ENCODE results near the gene ETV1.
A peak's percentile ranks its signal among the peaks of the same experiment; 100 is the strongest.
"Not testable (repeated sequence)": the region's sequence is repeated elsewhere in the genome, so short reads cannot be mapped to it uniquely, and the experiment has no call there.

The ETV1 gene

DNA sequence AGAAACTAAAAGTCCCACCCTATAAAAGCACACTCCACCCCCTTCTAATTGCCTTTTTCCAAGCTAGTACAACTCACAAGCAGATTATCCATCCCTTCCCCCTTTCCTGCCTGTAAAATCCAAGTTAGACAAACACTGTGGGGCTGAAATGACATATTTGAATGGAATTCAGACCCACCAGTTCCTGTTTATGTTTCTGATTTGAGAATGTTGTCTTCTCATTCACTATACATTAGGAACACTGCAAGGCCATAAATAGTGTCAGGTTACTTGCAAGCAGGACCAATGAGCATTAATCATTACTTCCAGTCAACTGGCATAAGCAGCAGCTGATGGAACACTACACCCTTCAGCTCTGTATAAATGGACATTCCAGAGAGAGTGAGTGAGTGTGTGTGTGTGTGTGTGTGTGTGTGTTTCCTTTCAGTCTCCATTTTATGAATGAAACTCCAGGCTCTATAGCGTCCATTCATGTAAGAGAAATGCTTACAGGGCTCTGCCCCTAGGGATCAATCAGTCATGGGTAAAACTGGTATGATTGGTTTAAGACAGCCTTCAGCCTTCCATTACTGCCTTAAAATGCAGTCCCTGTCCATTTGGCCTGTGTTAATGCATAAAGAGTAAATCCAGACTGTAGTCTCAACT, 69.3 kb downstream of the ETV1 start:
- peak; percentile 93 for DNase-seq

GRCh38 chr7:13918333-13918732, 71.1 kb downstream of the ETV1 start:
- DNase-seq = not testable (repeated sequence)

DNA sequence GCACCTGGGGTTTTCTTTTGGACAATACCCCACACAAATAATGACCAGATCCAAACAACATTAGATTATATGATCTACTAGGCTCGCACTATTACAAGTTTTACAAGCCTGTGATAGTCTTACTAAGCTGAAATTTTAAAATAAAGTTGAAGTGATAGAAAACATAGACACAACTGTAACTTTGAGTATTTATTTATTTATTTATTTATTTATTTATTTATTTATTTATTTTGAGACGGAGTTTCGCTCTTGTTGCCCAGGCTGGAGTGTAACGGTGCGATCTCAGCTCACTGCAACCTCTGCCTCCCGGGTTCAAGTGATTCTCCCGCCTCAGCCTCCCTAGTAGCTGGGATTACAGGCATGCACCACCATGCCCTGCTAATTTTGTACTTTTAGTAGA, 72.4 kb downstream of the ETV1 start:
- DNase-seq = not testable (repeated sequence)

- DNase-seq = no peak
Measured at GRCh38 chr7:13915891-13916290, 73.6 kb downstream of the ETV1 start.

DNA sequence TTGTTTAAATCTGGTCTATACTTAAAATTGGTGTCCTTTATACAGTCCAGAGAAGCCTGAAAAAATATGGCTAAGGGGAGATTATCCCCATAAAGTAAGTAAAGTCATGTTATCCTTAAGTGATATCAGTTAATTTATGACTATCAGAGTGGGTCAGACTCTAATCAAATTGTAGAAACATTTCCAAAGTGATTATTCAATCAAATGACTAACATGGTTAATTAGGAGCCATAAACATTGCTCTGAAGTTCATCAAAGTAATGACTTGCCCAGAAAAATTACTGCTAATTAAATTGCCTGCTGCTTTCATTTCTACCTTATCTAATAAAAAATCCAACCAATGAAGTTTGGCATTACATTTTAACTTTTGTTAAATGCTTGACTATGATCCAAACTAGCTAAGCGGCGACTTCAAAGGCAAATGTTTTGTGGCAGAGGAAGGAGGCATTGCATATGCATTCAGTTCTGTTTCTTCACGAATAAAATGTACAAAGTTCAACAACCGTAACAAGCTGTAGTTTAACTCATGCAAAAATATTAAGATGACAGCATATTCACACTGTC, 76.7 kb downstream of the ETV1 start:
- DNase-seq = no peak

GRCh38 chr7:13911909-13912308, 77.6 kb downstream of the ETV1 start:
- no peak for DNase-seq

DNA sequence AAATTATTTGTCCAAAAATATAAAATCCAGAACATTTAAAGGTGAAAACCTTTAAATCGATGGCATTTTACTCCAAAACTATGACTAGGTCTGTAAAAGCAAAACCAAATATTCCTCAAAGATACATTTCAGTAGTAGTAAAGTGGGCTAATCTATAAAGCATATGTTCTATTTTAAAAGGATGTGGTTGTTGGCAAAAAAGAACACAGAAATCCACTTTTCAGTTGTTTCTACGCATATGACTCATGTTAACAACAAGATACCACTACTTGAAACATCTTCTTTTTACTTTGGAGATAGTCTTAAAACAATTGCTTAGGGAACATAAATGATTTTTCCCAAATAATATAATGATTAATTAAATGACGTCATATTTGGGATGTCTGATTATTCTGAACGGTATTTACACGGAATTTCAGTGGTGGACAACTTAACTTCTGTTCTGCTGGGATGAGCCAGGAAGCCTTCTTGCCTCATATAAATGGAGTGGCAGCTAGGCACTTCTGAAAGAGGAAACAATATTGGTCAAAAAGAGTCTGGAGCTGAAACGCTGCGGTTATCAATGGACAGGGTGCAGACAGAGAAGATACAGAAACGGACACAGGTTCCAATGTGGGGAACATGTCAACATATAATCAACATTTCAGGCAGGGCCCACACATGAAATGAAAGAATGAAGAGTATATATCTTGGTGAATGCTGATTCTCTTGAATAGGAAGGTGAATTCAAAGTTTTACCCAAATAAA, 78.5 kb downstream of the ETV1 start:
- no peak for DNase-seq

DNA sequence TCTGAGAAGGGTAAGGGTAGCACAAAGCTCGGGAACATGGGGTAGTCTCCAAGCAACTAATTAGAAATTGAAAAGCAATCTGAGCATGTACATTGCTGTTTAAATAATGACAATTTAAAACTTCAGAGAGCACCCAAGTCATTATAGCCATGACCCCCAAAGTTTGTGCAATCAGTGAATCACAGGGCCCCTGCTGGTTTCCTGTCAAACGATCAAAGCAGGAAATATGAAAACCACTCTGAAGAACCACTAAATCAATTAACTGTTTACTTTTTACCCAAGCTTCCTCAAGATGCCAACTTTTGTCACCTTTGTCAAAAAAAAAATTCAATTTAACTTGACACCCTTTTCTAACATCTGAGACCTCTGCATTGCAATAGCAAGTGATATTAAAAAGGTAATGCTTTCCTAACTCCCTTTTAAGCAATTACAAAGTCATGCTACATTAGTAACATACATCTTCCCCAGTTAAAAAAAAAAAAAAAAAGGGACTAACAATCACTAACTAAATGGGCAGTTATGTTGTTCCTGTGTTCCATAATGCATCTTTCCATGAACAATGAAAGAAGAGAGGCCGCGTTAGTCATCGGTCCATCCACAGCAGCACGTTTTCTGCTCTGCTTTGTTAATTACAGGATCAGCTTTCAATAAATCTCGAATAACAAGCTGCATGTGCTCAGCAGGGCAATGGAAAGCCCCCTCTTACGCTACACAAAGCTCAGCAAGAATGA, 80.6 kb downstream of the ETV1 start:
- DNase-seq = no peak

- DNase-seq = no peak
Measured at GRCh38 chr7:13907831-13908230, 81.6 kb downstream of the ETV1 start.

DNA sequence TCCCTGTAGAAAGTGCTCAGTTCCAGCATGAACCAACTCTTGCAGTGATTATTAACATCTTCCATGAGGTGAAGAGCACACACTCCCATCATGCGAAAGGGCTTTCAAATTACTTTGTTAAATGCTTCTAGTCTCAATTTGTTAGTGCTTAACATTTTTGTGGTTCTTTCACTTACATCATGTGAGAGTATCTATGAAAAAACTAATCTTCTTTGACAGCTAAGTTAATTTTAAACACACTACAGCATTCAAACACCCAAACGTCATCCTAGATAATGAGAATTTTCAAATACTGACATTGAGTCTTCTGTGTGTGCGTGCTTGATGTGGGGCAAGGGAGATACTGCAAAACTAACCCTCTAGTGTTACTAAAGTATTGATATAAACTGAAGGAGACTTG, 84.8 kb downstream of the ETV1 start:
- peak; percentile 7 for DNase-seq

GRCh38 chr7:13904007-13904406, 85.5 kb downstream of the ETV1 start:
- peak; percentile 57 for DNase-seq

DNA sequence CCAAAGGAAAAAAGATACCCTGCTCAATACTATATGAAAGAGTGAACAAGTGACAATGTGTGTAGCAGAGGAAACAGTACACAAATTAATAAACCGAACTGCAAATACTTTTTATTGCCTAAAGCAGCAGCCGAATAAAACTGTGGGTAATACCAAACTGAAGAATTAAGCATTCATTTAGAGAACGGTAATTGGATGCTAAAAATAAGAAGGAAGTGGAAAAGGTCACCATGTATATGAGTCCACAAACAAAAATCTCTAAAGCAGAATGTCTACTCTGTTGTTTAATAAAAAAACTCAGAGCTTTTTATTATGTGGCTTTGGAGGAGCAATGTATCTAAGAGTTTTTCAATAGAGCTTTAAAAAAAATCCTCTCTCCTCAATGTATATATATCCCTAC, 87.9 kb downstream of the ETV1 start:
- no peak for DNase-seq

GRCh38 chr7:13898957-13899670, 90.4 kb downstream of the ETV1 start:
- DNase-seq = no peak

GRCh38 chr7:13897819-13898218, 91.6 kb downstream of the ETV1 start:
- no peak for DNase-seq

DNA sequence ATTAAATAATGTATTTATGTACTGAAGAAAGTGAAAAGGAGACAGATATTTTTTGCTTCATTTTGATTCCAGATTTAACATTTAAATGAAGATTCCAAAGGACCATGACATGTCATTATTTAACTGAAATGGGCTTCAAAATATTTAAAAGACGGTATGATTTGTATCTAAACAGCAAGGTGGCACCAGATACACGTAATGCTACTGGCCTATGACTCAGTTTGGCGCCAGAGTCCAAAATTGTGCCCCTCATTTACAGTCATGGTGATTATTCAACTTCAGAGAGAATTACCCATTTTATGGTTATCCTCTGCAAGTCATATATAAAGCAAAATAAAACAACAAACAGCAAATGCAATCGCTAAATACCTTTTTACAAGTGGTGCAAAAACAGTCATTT, 94.5 kb downstream of the ETV1 start:
- DNase-seq = no peak

- no peak for DNase-seq
Measured at GRCh38 chr7:13894377-13894776, 95.1 kb downstream of the ETV1 start.

DNA sequence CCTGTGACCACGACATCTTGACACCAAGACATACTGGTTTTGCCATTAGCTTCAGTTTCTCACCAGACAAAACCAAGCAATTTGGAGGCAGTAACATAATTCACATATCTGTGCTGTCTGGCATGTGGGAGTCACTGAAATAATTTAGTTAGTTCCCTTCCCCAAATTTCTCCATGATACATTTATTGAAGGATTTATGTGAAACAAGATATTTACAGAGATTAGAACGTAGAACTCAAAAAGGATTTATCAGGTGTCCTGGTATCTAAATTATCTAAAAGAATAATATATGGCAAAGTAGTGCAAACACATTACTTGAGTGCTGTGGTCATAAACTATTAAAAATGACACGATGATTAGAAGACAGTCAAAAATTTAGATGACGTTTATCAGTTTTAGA, 98.7 kb downstream of the ETV1 start:
- no peak for DNase-seq

GRCh38 chr7:13886356-13886755, 103.1 kb downstream of the ETV1 start:
- no peak for DNase-seq

DNA sequence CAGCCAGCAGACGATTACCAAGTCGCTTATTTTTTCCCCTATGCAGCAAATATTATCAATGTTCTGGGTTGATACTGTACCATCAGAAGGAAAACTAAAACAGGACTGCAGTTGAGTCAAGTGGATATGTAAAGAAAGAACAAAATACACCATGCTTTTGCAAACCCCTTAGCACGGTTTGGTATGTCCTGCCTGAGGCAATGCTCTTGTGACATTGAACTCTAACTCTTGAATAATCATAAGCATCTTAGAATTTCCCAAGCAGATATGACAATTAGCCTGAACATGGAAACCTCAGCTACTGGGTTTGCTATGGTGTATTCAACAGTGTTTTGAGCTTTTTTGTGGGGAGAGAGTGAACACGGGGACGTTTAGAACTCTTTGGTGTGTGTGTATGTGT, 107.4 kb downstream of the ETV1 start:
- no peak for DNase-seq

- DNase-seq = no peak
Measured at GRCh38 chr7:13880789-13881188, 108.7 kb downstream of the ETV1 start.

DNA sequence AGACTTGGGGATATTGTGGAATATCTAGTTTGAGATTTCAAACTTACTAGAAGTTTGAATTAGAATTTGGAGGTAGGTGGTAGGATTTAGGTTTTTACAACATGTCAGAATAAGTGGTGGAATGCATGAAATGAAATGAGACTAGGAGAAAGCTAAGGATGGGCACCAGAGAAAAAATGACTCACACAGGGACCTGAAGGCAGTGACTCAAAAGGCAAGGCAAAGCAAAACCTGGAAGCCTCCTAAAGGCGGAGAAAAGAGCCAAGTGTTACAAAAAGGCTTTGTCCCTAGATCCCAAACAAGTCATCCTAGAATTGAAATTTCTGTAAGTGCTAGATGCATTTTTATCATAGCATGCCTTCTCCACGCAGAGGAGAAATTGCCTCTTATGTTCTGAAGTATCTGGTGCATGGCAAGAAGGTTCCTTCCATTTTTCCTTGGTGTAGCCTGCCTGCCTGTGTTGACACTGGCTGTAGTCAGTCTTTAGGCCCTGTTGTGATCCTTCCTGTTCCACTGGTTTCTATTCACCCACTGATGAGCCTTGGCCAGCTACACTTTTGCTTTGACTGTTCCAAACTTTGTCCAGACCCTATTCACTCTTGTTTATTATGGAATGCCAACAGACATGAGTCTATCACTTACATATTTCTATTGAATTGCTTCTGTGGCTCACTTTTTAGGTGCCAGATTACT, 109.3 kb downstream of the ETV1 start:
- no peak for DNase-seq

GRCh38 chr7:13879143-13879542, 110.3 kb downstream of the ETV1 start:
- DNase-seq = no peak

All from NCI-H187 treated with DMSO at 0.1 percent for 48 hours (cell line).